ENCODE data around the gene NEDD8.
"Not testable (repeated sequence)": the region's sequence is repeated elsewhere in the genome, so short reads cannot be mapped to it uniquely, and the experiment has no call there.

The NEDD8 gene

DNA sequence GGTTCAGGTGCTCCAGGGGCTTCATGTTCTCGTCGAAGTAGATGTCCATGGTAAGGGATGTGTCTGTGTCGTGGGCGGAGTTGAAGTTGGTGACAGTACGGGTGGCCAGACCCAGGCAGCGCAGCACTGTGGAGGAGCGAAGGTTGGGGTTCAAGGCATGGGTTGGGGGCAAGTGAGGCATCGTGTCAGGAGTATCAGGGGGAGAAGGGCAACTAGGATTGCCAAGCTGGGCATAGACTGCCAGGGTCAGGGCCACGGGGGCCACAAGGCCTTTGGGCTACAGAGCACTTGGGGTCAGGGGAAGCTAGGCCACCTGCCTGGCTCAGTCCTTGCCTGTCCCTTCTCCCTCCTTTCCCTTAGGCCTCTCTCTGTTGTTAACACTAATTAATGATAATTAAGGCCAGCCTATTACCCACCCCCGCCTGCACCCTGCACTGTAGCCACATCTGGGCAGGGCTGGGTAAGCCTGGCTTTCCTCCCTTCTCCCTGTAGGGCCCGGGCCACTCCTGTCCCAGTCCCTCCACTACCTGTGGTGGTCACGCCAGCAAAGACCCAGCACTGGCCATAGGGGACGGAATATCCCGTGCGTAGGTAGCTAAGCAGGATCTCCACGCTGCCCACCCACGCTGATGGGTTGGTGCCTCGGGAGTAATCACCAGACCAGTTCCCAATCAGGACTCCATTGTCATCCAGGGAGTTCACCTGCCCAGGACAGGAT lies 26.5 kb upstream of the NEDD8 start:
- Mint-ChIP-seq H3K4me1 (ENCODE audit: low read depth) (no peaks in the 10 kb centered on the region), H3K27ac (no peak overlapping the region), H3K27me3 (no peaks in the 10 kb centered on the region), H3K36me3 (ENCODE audit: low read depth) (peaks cover 16% of the 10 kb centered on the region), H3K4me3 (no peak overlapping the region), H3K9me3 (no peaks in the 10 kb centered on the region)

DNA sequence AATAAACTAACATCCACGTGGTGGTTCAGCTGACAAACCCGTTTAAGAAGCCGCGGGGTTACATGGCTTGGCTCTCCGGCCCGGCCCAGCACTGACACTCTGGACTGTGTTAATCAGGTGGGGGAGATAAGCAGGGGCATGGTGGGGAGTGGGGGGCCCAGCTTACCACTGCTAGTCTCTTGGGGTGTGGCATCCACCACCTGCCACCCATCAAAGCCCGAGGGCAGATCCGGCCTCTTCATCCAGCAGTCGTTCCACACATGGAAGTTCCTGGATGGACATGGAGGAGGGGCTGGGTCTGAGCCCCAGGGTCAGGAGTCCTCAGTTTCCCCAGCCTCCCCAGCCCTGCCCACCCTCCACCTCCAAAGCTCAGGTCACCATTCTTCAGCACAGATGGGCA lies 26.0 kb upstream of the NEDD8 start:
- no peak overlapping the region for H3K4me3 Mint-ChIP-seq
- peaks cover 17% of the 10 kb centered on the region for H3K36me3 Mint-ChIP-seq (ENCODE audit: low read depth)
- H3K4me1 Mint-ChIP-seq (ENCODE audit: low read depth) = no peaks in the 10 kb centered on the region
- no peak overlapping the region for H3K27ac Mint-ChIP-seq
- no peaks in the 10 kb centered on the region for H3K9me3 Mint-ChIP-seq
- no peaks in the 10 kb centered on the region for H3K27me3 Mint-ChIP-seq

DNA sequence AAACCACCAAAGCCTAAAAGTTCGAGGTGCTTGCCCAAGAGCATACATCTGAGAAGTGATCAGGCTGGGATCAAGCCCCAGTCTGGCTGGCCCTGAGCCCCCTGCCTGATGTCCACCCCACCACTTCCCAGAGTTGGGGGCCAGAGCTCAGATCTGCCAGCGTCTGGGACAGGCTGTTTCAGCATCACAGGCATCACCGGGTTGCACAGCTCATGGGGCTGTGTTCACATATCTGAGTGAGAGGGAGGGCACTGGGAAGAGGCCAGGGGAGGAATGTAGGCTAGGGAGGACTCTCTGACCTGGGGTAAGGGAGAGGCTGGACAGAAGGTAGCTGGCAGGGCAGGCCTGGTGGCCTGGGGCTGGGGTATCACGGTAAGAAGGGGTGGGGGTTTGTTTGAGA lies 24.8 kb upstream of the NEDD8 start:
- H3K27me3 Mint-ChIP-seq = no peaks in the 10 kb centered on the region
- no peak overlapping the region for H3K4me3 Mint-ChIP-seq
- H3K4me1 Mint-ChIP-seq (ENCODE audit: low read depth) = no peaks in the 10 kb centered on the region
- peaks cover 17% of the 10 kb centered on the region for H3K36me3 Mint-ChIP-seq (ENCODE audit: low read depth)
- H3K9me3 Mint-ChIP-seq = no peaks in the 10 kb centered on the region
- no peak overlapping the region for H3K27ac Mint-ChIP-seq

DNA sequence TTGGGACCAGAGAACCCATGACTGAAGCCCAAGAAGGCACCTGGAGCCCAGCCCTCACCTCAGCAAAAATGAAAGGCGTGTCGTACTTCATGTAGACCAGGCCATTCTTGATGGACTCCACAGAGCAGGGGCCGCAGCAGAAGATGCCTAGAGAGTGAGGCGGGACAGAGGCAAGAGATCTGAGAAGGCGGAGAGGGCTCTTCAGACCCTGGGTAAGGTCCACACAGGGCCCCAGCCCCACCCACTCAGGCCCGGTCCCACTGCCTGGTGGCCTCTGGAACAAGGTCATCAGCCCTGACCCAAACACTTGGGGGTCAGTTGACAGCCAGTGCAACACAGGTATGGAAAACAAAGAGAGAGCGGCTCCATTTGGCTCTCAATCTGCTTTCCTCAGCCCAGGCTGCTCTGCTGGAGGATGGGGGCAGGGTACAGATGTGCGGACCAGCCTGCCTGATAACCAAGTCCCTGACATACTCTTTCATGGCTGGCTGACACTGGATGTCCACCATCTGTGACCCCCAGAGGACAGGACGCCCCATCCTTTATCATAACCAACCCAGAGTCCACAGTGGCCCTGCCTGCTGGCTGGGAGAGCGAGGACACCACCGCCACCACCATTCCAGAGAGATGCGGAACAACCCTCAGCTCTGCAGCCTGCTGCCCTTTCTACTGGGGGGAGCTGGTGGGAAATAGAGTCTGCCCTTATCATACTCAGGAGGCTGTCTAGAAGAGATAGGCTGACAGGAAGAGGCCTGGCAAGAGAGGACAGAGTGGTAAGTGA lies 24.0 kb upstream of the NEDD8 start:
- no peak overlapping the region for H3K4me3 Mint-ChIP-seq
- no peaks in the 10 kb centered on the region for H3K4me1 Mint-ChIP-seq (ENCODE audit: low read depth)
- peaks cover 16% of the 10 kb centered on the region for H3K36me3 Mint-ChIP-seq (ENCODE audit: low read depth)
- no peaks in the 10 kb centered on the region for H3K9me3 Mint-ChIP-seq
- H3K27ac Mint-ChIP-seq = no peak overlapping the region
- no peaks in the 10 kb centered on the region for H3K27me3 Mint-ChIP-seq

DNA sequence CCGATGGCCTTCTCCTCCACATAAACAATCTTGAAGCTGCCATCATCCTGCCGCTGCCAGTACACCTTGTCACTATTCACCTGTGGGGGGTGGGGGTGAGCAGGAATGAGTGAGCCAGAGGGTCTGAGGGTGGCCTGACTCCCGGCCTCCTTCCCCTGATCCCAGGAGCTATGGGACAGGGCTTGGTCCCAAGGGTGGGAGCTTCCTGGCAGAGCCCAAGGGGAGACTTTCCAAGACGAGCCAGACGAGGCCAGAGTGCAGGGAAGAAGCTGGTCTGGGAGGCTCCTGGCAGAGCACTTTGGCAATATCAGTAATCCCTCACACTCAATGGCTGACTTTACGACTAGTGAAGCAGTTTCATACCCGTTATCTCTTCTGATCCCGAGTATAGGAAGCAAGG lies 23.3 kb upstream of the NEDD8 start:
- H3K27me3 Mint-ChIP-seq = no peaks in the 10 kb centered on the region
- peaks cover 5% of the 10 kb centered on the region for H3K4me1 Mint-ChIP-seq (ENCODE audit: low read depth)
- peaks cover 13% of the 10 kb centered on the region for H3K36me3 Mint-ChIP-seq (ENCODE audit: low read depth)
- H3K27ac Mint-ChIP-seq = no peak overlapping the region
- no peak overlapping the region for H3K4me3 Mint-ChIP-seq
- no peaks in the 10 kb centered on the region for H3K9me3 Mint-ChIP-seq

DNA sequence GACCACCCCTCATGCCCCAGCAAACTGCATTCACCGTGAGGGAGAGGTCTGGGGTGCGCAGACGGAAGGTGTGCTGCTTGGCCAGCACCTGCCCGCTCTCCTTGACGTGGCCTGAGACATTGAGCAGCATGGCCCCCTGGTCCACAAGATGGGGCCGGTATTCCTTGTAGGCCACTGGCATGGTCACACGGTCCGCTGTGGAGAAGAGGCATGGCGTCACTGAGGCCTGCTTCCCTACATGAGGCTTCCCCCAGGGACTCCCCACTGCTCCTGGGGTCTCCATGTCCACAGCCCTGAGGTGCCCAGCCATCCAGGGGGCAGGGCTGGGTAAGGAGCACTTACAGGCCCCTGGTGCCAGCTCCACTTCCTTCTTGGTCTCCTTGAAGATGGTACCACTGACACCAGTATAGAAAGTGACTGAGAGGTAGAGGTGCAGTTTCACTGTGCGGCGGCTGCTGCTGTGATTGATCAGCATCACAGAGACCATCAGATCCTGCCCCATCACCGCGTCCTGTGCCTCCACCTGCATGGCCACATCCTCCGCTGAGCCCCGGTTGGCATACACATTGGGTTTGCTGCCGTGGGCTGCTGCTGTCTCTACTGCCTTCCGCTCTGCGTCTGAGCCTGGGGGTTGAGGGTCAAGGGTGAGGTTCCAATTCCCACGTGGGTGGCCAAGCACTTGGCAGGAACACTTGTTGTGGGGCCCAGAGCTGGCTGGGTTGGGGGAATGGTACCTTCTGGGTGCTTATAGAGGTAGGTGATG lies 22.6 kb upstream of the NEDD8 start:
- H3K27ac Mint-ChIP-seq = no peak overlapping the region
- no peak overlapping the region for H3K4me3 Mint-ChIP-seq
- no peaks in the 10 kb centered on the region for H3K9me3 Mint-ChIP-seq
- no peaks in the 10 kb centered on the region for H3K27me3 Mint-ChIP-seq
- peaks cover 13% of the 10 kb centered on the region for H3K36me3 Mint-ChIP-seq (ENCODE audit: low read depth)
- peaks cover 10% of the 10 kb centered on the region for H3K4me1 Mint-ChIP-seq (ENCODE audit: low read depth)

DNA sequence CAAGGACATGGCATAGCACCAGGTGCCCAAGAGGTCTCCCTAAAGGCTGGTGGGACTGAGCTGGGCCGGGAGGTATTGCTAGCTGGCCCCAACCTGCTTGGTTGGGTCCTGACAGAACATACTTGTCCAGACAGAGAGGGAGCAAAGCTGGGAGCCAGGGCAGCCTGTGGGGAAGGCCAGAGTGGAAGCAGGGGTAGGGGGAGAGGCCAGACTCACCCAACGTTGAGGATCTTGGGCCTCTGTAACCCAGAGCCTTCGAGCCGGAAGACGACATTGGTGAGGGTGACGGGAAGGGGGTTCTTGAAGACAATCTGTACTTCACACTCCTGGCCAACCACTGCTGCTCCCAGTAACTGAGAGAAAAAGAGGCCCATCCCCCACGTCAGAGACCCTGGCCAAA lies 21.8 kb upstream of the NEDD8 start:
- no peak overlapping the region for H3K4me3 Mint-ChIP-seq
- no peak overlapping the region for H3K27ac Mint-ChIP-seq
- H3K4me1 Mint-ChIP-seq (ENCODE audit: low read depth) = peaks cover 14% of the 10 kb centered on the region
- H3K27me3 Mint-ChIP-seq = no peaks in the 10 kb centered on the region
- H3K9me3 Mint-ChIP-seq = no peaks in the 10 kb centered on the region
- peaks cover 13% of the 10 kb centered on the region for H3K36me3 Mint-ChIP-seq (ENCODE audit: low read depth)

DNA sequence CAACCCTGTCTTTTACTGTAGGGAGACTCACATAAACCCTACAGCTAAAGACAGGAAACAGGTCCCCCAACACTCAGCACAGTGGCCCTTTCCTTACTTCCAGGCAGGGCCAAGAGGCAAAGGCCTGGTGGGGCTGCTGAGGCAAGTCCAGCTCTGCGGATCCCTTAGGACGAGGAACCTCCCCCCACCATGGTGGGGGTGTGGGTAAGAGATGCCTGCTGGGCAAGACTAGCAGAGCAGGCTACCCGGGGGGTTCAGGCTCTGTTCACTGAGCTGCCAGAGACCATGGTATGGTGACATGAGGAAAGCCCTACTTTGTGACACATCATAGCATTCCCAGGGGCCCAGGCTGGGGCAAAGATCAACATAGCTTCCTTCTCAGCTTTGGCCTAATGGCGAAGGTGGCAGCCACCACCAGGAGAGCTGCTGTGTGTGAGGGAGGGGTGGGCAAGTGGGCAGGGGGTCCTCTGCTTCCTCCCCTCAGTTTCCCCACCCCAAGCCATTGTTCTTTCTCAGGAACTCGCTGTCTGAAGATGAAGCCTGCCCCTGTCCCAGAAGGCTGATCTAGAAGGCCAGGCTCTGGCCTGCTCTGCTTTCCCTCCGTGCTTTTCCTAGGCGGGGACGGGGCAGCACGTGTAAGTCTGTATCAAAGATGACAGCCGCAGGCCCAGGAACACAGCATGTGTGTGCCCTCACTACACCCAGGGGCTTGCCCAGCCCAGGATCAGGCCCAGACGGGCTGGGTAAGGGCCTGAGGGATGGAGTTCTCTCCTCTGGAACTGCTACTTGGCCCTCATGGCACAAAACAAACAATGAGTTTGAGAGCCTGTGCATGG lies 20.3 kb upstream of the NEDD8 start:
- Mint-ChIP-seq H3K9me3 (no peaks in the 10 kb centered on the region), H3K27ac (no peak overlapping the region), H3K4me1 (ENCODE audit: low read depth) (peaks cover 26% of the 10 kb centered on the region), H3K36me3 (ENCODE audit: low read depth) (peaks cover 13% of the 10 kb centered on the region), H3K27me3 (no peaks in the 10 kb centered on the region), H3K4me3 (no peak overlapping the region)

DNA sequence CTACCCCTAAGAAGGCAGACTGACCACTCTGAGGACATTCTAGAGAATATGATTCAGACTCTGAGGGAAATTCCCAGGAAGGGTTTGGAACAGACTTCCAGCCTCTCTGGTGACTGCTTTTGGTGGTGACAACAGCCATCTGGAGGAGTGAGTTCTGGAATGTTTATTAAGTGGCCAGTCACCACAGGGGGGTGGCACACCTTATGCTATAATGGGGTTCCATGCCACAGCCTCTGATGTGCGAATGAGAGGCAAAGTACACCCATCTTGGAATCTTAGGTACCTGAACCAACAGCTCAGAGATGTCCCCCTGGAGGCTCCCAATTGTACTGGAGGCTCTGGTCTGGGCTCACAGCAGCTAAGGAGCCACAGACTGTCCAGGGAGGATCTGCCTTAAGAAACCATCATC lies 19.7 kb upstream of the NEDD8 start:
- peaks cover 15% of the 10 kb centered on the region for H3K36me3 Mint-ChIP-seq (ENCODE audit: low read depth)
- H3K27ac Mint-ChIP-seq = no peak overlapping the region
- H3K9me3 Mint-ChIP-seq = no peaks in the 10 kb centered on the region
- no peaks in the 10 kb centered on the region for H3K27me3 Mint-ChIP-seq
- no peak overlapping the region for H3K4me3 Mint-ChIP-seq
- H3K4me1 Mint-ChIP-seq (ENCODE audit: low read depth) = peaks cover 32% of the 10 kb centered on the region

DNA sequence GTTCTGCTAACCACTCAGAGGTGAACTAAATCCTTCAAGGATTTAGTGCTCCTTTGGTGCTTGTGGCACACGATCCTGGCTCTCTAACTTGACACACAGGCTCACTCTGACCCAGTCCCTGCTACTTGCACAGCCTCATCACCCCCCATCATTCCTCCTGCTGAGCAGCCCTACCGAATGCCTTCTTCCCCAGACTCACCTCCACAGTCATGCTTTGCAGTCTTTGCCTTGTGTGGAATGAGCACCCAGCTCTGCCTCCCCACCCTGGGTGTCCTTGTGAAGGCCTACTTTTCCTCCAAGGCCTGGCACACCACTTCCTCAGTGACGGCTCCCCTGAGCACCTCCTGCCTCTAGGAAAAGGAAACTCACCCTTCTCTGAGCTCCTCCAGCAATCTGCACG lies 18.2 kb upstream of the NEDD8 start:
- no peak overlapping the region for H3K4me3 Mint-ChIP-seq
- H3K4me1 Mint-ChIP-seq (ENCODE audit: low read depth) = peaks cover 40% of the 10 kb centered on the region
- peaks cover 16% of the 10 kb centered on the region for H3K36me3 Mint-ChIP-seq (ENCODE audit: low read depth)
- H3K9me3 Mint-ChIP-seq = no peaks in the 10 kb centered on the region
- H3K27ac Mint-ChIP-seq = peak overlapping the region; percentile 57
- H3K27me3 Mint-ChIP-seq = no peaks in the 10 kb centered on the region

DNA sequence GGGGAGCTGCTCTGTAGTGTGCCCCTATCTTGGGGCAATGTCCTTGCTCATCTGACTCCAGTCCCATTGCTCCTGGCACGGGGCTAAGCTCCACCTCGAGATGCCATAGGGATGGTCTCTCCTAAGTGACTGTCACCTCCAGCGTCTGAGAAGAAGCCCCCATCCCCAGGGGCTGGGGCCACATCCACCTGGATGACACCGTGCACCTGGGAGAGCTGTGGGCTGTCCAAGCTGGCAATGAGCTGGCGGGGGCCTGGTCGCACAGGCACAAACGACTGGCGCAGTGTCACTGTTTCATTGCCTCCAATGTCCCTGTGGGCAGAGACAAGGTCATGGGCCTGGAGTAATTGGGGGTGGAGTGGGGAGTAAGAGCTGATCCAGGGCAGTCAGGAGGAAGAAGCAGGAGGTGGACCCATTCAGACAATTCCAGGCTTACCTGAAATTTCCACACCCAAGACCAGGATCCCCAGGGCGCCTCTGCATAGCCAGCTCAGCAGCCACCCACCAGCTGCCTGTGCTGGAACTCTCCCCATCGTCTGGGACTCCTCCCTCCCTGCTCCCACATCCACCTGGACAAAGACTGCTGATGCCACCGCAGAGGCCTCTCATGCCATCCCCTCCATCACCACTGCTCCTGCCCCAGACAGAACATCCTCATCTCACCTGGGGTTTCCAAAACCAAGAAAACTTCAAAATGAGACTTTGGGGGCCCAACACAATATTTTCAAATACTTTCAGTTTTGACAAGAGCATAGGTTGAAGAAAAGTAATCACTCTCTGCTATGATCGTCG lies 17.3 kb upstream of the NEDD8 start:
- Mint-ChIP-seq H3K36me3 (ENCODE audit: low read depth) (peaks cover 10% of the 10 kb centered on the region), H3K4me1 (ENCODE audit: low read depth) (peaks cover 40% of the 10 kb centered on the region), H3K27ac (no peak overlapping the region), H3K27me3 (no peaks in the 10 kb centered on the region), H3K9me3 (no peaks in the 10 kb centered on the region), H3K4me3 (no peak overlapping the region)

DNA sequence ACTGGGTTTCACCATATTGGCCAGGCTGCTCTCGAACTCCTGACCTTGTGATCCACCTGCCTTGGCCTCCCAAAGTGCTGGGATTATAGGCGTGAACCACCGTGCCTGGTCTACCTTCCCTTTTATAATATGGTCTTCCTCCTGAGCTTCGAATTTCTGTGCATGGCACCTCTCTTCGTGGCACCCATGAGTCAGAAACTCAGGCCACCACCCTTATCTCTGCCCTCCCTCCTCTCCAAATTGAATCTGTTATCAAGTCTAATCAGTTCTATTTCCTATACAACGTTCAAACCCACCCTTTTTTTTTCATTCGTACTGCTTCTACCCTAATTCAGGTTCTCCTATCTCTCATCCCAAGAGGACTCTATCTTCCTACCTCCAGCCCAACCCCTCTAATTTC lies 15.3 kb upstream of the NEDD8 start:
- no peaks in the 10 kb centered on the region for H3K9me3 Mint-ChIP-seq
- H3K27me3 Mint-ChIP-seq = no peaks in the 10 kb centered on the region
- H3K27ac Mint-ChIP-seq = peak overlapping the region; percentile 84
- peaks cover 52% of the 10 kb centered on the region for H3K4me1 Mint-ChIP-seq (ENCODE audit: low read depth)
- H3K4me3 Mint-ChIP-seq = peak overlapping the region; percentile 53
- peaks cover 3% of the 10 kb centered on the region for H3K36me3 Mint-ChIP-seq (ENCODE audit: low read depth)

DNA sequence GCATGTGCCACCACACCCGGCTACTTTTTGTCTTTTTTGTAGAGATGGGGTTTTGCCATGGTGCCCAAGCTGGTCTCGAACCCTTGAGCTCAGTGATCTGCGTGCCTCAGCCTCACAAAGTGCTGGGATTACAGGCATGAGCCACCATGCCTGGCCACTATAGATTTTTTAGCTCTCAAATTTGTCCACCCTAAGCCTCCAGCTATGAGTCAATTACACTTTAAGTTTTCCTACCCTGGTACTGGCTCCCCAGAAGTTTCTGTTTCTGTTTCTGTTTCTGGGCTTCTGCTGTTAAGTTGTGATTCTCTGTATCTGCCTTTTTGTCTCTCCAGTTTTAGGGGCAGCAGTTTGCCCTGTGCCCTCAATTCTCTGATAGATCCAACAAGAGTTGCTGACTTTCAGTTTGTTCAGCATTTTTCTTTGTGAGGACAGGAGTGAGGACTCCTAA lies 14.6 kb upstream of the NEDD8 start:
- Mint-ChIP-seq H3K9me3 (no peaks in the 10 kb centered on the region), H3K36me3 (ENCODE audit: low read depth) (peaks cover 3% of the 10 kb centered on the region), H3K4me3 (peak overlapping the region; percentile 82), H3K27ac (peak overlapping the region; percentile 97), H3K4me1 (ENCODE audit: low read depth) (peaks cover 55% of the 10 kb centered on the region), H3K27me3 (no peaks in the 10 kb centered on the region)

DNA sequence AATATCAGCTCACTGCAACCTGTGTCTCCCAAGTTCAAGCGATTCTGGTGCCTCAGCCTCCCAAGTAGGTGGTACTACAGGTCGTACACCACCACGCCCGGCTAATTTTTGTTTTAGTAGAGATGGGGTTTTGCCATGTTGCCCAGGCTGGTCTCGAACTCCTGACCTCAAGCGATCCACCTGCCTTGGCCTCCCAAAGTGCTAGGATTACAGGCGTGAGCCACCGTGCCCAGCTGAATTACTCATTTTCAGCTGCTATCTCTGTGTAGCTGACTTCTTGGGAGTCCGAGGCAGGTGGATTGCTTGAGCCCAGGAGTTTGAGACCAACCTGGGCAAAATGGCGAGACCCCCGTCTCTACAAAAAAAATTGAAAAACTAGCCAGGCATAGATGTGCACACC lies 13.2 kb upstream of the NEDD8 start:
- H3K4me3 Mint-ChIP-seq, H3K27ac Mint-ChIP-seq, H3K9me3 Mint-ChIP-seq, H3K27me3 Mint-ChIP-seq: not testable (repeated sequence)
- peaks cover 64% of the 10 kb centered on the region for H3K4me1 Mint-ChIP-seq (ENCODE audit: low read depth)
- H3K36me3 Mint-ChIP-seq (ENCODE audit: low read depth) = peaks cover 12% of the 10 kb centered on the region
